Activated CD8-positive, alpha-beta memory T cell treated with anti-CD3 and anti-CD28 coated beads for 48 hours (primary cell): ENCODE data around the gene MYL7.
"Not testable (repeated sequence)": the region's sequence is repeated elsewhere in the genome, so short reads cannot be mapped to it uniquely, and the experiment has no call there.

Experiments
- DNase-seq, 3 experiments: peaks; one replicate each; pipeline ENCODE4 v3.0.0-alpha.2; 2020; ENCODE audit warnings: low read depth in 2 of 3, low spot score in 2 of 3

Gene MYL7

DNA sequence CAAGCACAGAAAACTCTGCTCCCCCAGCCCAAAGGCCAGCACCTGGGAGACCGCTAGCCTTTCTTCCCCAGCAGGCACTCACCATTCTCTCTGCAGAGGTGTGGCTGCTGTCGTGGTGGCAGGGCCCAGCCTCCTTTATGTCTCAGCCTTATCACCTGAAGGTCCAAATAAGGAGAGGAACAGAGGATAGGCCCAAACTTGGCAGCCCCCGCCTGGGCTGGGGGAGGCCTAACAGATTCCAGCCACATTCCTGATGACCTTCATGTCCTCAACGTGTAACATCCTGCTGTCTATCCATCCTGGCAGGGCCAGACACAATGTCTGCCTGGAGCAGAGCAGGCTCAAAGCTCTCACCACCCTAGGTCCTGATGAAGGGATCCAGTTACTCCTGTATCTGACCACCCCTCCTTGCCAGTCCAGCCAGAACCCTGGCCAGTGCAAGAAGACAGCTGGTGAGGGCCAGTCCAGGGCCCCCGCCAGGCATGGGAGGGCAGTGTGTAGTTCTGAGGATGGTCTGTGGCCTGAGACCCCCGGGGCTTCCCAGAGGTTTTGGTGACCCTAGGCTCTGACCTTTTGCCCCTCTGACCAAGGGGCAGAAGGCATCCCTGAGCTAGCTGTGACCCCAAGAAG, at the start of gene MYL7:
MYL7 (minus strand) TSS at position 112 of the 630 bp plus-strand sequence; CDS start at position 85, 27 bp downstream.
- DNase-seq = no peak

- DNase-seq = no peak
Observed at GRCh38 chr7:44189993-44190872, 49.1 kb upstream of the MYL7 start.

GRCh38 chr7:44189286-44189992, 48.3 kb upstream of the MYL7 start, which contains the start of gene GCK:
GCK (minus strand) TSS chr7:44189439; CDS start chr7:44188953, 486 bp downstream.
- DNase-seq = no peak

DNA sequence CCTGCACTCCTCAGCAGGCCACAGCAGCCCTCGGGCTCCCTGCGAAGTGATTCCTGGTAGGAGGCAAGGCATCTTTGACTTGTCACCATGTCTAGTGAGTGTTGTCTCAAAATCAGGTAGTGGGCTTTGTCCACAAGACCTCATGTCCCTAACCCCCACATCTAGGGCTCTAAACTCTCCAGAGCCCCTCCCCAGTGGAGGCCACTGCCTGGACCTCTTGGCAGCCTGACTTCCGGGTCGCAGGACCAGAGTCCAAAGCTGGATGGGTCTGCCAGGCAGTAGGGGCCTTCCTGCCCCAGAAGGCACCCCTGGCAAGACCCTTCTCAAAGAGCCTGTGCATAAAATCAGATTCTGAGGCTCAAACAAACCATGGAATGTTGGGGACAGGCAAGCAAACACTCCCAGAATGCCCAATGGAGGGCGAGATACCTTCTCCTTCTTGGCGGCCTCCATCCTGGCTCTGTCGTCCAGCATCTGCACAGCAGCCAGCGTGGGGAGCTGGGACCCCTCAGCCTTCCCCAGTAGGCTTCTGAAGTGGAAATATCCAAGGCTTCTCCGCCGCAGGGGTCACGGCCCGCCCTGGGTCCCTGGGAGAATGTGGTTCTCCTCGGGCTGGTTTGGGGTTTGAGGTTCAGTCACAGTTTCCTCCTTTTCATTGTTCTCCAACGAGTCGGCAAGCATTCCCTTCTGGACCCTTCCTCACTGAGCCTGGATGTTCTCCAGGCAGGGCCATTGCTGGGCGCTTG, 47.5 kb upstream of the MYL7 start:
- DNase-seq = no peak

DNA sequence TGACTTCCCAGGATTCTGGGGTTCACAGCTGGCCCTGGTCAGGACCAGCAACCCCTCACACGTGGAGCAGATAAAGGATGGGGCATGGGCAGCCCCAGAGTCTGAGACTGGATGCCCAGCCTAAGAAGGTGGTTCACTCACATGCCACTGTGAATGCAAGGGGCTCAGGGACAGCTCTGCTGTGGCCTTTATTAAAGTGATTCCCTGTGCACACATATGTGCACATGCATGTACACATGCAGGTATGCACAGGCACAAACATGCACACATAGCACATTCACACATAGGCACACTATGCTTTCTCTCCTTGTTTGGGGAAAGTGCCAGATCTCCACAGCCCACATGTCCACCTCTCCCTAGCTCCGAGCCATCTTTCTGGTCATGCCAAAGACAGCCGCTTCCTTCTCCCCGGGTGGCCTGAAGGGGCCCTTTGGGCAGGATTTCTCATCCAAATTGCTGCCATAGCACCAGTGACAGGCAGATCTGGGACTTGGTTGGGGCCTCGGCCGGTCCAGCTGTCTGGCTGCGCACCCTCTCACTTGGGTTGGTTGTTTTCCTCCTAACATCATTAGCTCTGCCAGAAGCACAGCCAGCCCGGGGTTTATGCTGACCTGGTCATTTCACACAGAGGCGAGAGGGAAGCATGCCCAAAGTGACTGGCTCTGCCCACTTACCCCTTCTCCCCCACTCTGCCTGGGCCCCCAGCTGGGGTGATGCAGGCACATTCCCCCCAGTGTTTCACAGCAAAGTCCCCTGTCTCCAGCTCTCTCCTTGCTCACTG, 46.7 kb upstream of the MYL7 start:
- DNase-seq = no peak

GRCh38 chr7:44186736-44187135, 45.6 kb upstream of the MYL7 start:
- DNase-seq = no peak

DNA sequence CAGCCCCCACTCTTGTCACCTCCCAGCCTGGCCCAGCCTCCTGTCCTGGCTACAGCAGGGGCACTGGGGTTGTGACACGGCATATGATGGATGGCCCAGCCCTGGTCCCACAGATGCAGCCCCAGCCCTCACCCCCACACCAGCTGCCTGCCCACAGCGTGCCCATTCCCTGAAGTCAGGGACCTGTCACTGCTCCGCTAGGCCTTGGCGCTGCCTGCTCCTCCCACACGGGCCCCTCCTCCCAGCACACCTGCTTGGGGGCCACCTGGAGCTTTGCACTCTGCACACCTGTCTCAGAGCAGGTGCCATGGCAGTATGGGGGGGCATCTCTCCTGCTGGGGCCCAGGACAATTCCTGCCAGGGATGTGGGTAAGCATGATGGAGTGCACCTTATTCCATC, 44.6 kb upstream of the MYL7 start:
- DNase-seq = no peak

GRCh38 chr7:44184873-44185446, 43.8 kb upstream of the MYL7 start:
- DNase-seq = no peak

DNA sequence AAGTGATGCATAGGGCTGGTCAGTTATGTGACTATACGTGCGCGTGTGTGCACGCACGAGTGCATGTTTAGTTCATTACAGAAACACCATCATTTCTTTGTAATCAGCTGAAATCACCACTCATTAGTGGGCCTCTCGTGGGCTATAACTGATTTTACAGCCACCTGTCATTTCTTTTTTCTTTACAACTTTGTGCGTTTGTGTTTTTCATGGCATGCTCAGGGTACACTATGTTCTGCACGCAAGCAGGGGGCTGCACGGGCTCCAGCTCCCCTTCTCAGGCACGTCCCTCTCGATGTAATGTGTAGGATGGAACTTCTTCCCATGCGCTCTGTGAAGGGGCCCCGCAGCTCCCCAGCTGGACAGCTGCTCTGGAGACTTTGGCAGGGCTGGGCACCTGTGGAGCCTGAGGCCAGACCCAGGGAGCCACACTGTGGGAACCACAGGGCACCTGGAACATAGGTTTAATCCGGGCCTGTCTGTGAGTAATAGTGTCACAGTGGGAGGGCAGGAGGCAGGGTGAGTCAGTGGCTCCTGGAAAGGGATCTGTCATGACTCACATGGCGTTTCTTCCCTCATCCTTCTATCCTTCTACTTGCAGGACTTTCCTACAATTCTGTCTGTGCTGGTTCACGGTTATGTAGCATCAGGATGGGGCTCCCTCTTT, 43.2 kb upstream of the MYL7 start:
- no peak for DNase-seq

DNA sequence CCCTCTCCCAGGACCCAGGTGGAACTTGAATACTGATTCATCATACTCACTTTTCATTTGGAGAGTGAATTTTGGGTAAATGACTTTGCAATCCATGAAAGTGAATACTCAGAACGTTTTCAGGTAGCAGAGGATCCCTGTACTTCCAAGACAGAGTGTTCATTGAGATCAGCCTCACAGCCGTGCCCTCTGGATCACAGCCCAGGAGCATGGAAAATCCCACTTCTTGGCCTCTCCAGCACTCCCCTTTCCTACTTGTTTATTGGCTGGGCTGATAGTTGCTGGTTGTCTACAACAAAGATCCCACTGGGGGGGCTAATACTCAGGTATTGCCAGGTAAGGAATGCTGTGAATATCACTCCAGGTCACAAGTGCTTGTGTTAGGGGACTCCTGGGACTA, 42.3 kb upstream of the MYL7 start:
- DNase-seq = no peak

GRCh38 chr7:44182827-44183226, 41.7 kb upstream of the MYL7 start:
- DNase-seq = no peak

GRCh38 chr7:44180631-44181030, 39.5 kb upstream of the MYL7 start:
- DNase-seq = no peak

- DNase-seq = no peak
Observed at GRCh38 chr7:44177570-44178131, 36.5 kb upstream of the MYL7 start.

GRCh38 chr7:44176486-44176885, 35.4 kb upstream of the MYL7 start:
- no peak for DNase-seq

DNA sequence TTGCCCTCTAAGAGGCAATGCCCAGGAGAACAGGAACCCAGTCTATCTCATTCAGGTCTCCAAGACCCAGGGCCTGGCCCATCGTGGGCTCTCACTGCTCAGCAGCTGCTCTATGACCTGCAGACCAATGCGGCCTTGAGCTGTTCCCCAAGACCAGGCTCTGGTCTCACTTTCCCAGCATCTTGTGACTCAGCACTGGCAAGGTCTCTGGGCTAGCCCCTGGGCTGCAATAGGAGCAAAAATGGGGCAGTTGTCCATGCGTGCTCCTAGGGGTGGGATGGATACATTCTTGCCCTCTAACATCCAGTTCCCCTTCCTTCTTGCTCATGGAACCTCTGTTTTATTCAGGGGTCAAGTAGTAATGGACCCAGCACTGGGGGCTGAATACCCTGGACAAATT, 34.6 kb upstream of the MYL7 start:
- no peak for DNase-seq

GRCh38 chr7:44174694-44174948, 33.5 kb upstream of the MYL7 start:
- DNase-seq = not testable (repeated sequence)

DNA sequence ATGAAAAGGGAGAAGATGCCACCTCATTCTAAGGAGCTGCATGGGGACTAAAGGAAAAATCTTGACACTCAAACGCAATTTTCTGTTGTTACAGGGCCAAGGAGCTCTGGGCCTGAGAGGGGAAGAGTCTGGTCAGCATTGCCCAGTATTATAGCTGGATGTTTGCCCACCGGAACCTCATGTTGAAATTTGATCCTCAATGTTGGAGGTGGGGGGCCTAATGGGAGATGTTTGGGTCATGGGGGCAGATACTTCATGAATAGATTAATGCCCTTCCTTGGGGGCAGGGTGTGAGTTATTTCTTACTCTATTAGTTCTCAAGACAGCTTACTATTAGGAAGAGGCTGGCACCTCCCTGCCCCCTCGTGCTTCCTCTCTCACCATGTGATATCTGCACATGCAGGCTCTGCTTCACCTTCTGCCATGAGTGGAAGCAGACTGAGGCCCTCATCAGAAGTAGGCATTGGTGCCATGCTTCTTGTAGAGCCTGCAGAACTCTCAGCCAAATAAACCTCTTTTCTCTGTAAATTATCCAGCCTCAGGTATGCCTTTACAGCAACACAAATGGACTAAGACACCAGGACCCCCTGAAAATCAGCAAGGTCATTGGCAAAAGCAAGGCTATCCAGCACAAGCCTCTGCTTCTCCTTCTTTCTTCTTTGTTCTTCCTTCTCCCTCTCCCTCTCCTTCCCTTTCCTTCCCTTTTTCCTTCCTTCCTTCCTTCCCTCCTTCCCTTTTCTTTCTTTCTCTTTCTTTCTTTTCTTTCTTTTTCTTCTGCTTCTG, 33.0 kb upstream of the MYL7 start:
- no peak for DNase-seq

- DNase-seq = no peak
Observed at GRCh38 chr7:44172803-44173424, 31.8 kb upstream of the MYL7 start.
